OCI-LY3 (cell line): ENCODE results near the gene DSCAM.

Experiments used
- CTCF ChIP-seq: fragments of 200-600, 300-600 bp; sonication (generic); IDR thresholded peaks from 2 replicates; pipeline ENCODE4 v1.5.1; 2014; ENCODE audit warnings: antibody characterized with exemption, low read length, low read depth
- EZH2phosphoT487 ChIP-seq: fragments of 200-600 bp; shearing (Covaris generic); IDR thresholded peaks from 2 replicates; pipeline ENCODE4 v1.6.1; 2018; ENCODE audit warnings: antibody characterized with exemption, mixed run types, low read depth

GRCh38 chr21:40291560-40291959 is 555.4 kb downstream of the DSCAM start:
- TF ChIP-seq CTCF (no peak), EZH2phosphoT487 (no peak)
